ENCODE data around the gene TMEM233.

TMEM233 gene

GRCh38 chr12:119692410-119692809 lies 98.8 kb downstream of the TMEM233 start:
- TF ChIP-seq PAX5 (IDR thresholded peaks at IDR 0.05; ENCODE audit: insufficient read depth, low read length, severe bottlenecking) (no peak), POU2F2 (IDR thresholded peaks at IDR 0.05; ENCODE audit: low read depth, low read length) (no peak), POLR2A (IDR thresholded peaks at IDR 0.05; ENCODE audit: low read depth, low read length) (no peak), TAF1 (IDR thresholded peaks at IDR 0.05; ENCODE audit: low read depth, low read length) (no peak), POLR2AphosphoS5 (IDR thresholded peaks at IDR 0.05; ENCODE audit: low read depth, low read length) (no peak), SPI1 (IDR thresholded peaks at IDR 0.05; ENCODE audit: low read depth, low read length) (no peak)
- DNase-seq (ENCODE audit: insufficient read length, low spot score) (no peak), FAIRE-seq (no peak)
